HG03097 (cell line): ENCODE data around the gene GLYATL2.

Experiments used
- ATAC-seq: cut with Tn5 transposase; IDR thresholded peaks from one replicate; pipeline ENCODE4 v1.9.1; 2021; ENCODE audit not compliant: unreplicated experiment, low FRiP score

The GLYATL2 gene, protein sequence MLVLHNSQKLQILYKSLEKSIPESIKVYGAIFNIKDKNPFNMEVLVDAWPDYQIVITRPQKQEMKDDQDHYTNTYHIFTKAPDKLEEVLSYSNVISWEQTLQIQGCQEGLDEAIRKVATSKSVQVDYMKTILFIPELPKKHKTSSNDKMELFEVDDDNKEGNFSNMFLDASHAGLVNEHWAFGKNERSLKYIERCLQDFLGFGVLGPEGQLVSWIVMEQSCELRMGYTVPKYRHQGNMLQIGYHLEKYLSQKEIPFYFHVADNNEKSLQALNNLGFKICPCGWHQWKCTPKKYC

DNA sequence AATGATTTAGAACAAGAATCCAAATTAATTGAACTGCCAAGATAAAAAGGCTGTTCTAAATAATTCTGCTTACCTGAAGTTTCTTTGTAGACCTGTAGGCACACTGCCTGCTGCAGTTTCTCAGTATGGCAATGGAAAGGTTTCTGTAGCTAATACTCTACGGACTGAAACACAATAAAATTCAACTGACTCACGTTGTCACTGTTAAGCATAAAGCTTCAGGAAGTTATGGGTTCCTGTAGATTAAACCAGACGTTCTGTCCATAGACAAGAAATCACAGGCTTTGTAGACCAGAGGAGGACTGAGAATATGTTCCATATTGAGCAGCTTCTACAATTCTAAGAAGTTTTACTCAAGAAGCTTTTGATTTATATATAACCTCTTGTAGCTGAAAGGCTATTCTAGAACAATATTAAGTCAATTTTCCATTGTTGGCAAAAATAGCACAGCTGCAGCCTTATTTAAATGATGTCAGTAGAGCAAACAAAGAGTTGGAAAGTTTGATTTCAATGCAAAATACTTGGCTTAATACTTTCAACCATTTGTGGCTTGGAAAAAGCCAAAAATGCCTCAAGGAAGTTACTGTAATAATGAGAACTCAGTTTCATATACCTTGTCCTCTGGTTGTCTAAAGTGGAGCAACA is at the start of gene GLYATL2:
Gene GLYATL2 (minus strand): TSS at position 344 of the 645 bp plus-strand sequence. CDS start 5,092 bp downstream, outside the sequence.
- no peak for ATAC-seq

DNA sequence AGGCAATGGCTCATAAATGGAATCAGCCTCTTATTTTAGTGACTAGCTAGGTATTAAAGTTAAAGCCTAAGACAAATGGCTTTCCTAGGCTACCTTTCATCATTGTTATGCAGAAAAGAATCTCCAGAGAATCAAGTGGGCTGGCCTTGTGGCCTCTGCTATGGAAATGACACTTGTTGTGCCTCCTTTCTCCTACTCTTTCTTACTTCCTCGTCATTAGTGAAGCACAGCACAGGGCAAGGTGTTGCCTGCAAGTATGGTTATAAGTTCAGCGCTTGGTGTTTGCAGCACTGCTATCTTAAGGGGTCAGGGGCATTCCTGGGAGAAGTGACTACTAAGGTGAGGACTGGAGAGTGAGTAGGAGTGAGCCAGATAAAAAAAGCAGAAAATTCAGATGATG is 49.4 kb upstream of the GLYATL2 start:
- ATAC-seq, result no peak

DNA sequence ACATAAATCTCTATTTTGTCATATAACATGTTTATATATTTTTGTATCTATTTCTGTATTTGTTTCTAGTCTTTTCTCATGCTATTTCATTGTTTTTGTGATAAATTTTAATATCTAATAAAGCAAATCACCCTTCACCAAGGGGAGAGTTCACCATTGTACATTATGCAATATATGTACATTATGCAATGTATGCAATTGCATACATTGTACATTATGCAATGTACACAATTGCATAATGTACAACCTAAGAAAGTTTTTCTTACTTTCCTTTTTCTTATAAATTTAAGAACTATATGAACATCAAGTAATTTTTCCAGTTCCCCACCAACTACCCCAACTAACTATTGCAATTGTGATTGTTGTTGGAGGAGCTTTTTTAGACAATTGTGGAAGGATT is 44.1 kb upstream of the GLYATL2 start:
- ATAC-seq, result no peak

DNA sequence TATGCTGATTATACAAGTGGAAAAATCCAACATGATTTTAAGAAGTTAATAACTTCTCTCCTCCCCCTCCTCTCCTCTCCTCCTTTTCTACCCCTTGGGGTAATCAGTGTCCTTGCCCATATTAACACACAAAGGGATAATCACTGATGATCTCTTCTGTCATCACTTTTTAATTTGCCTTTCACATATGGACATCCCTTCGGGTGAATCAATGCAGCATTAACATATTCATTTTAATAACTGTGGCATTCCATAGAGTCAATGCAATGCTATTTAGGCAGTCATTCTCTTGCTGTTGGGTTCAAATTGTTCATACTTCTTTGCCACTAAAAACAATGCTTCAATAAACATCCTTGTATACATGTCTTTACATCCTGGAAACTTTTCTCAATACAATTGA is 42.9 kb upstream of the GLYATL2 start:
- no peak for ATAC-seq

DNA sequence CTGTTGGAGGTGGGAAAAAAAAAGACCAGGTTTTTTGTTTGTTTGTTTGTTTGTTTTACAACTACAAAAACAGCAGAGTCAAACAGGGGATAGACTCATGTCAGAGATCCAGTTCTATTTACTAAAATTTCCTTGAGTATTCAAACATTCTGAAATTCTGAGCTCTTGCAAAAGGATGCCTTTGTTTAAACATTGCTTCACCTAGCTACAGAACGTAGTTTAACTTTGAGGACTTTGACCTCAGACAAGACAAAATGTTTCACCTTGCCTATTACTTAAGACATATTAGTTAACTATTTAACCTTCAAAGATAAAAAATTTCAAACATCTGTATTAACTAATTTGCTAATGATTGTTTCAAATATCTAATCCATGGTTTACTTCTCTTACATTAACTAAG is 36.1 kb upstream of the GLYATL2 start:
- no peak for ATAC-seq

DNA sequence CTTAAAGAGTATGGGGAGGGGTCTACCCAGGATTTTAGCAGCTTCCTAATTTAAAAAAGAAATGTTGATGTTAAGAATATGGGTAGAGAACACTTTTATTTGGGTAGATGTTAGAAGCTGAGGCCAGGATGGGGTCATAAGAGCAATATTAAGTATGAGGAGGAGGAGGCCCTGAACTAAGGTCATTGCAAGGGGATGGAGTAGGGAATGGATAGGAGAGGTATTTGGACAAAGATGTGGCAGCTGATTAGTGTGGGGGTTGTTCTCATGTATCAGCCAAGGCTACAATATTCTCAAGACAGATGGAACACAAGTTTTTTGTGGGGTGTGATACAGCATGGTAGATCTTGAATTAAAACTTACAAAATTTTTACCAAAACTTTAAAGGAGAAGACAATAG is 35.7 kb upstream of the GLYATL2 start:
- ATAC-seq, result no peak

DNA sequence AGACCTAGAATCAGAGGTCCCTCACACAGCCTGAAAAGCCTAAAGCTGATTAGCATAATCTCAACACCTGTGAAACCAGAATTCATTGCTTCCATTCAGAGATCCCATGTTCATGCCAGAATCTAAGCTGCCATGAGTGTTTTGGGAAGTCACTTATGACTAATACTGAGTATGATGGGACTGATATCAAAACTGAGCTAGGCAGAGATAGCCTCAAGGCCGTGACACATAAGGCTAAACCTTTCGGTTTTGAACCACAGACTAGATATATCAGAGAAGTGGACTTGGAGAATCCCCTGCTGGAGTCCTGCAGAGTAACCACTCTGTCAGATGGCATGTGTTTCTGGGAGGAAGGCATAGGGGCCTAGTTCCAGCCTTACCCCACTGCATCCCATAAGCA is 23.1 kb upstream of the GLYATL2 start:
- no peak for ATAC-seq

DNA sequence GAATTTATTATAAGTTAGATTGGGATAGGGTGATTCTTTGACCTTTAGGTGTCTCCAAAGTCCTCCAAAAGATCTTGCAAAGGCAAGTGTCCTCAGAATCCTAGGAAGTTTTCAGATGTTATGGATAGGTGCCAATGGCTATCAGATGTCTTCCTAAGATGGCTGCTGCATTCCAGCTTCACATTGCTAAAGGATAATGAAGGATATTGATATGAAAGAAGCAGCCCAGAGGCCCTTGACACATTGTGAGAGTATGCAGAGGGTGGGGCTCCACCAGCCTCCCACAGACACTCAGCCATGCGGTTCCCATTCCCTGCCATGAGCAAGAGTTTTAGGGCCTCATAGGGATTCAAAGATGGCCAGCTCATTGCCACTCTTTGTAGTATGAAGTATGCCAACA is 22.3 kb upstream of the GLYATL2 start:
- ATAC-seq, result no peak

DNA sequence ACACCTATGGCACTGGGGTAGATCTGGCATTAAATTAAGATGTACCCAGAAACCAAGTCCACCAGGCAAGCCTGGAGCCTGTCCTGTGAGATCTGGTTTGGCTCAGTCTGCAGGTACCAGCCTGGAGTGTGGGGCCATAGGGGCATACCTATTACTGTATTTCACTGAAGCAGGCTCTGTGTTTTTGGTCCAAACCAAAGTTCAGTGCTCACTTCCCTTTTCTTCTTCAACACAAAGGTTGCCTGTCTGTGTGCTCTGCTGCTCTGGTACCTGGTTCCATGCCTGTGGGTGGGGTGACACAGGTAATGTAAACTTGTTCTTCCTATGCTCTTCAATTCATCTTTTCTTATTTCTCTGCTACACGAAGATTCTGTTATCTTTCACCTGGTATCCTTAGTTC is 19.8 kb upstream of the GLYATL2 start:
- ATAC-seq, result no peak

DNA sequence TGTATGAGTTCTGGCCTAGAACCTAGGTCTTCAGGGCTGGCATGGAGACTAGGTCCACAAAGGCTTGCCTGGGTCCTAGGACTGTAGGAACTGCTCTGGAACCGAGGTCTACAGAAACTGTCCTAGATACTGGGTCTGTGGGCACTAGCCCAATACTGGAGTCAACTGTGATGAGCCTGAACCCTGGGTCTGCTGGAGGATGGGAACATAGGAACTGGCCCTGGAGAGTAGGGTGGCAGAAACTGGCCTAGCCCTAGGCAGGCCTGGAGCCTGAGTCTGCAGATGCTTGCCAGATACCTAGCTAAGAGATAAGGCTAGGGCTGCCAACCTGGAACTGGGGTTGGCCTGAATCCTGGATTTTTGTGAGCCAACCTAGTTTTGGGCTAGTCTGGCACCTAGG is 19.2 kb upstream of the GLYATL2 start:
- ATAC-seq, result no peak

DNA sequence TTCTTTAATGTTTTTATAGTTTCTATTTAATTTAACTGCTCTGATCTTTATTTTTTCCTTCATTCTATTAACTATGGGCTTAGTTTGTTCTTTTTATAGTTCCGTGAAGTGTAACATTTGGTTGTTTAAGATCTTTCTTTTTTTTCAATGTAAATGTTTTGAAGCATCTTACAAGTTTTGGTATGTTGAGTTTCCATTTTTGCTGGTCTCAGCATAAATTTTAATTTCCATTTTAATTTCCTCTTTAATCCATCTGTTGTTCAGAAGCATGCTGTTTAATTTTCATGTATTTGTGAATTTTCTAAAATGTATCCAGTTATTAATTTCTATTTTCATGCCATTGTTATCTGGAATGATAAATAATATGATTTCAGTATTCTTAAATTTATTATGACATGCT is 17.0 kb upstream of the GLYATL2 start:
- ATAC-seq, result no peak

DNA sequence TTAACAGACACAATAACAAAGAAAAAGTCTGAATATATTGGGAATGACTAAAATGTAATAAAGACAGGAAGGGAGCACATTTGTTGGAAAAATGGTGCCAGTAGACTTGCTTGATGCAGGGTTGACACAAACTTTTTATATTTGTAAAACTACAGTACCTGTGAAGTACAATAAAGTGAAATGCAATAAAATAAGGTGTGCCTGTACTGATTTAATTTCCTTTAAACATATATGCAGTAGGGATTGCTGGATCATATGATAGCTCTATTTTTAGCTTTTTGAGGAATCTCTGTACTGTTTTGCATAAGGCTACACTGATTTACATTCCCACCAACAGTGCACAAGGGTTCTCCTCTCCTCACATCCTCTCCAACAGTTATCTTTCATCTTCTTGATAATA is 12.3 kb upstream of the GLYATL2 start:
- ATAC-seq, result no peak

DNA sequence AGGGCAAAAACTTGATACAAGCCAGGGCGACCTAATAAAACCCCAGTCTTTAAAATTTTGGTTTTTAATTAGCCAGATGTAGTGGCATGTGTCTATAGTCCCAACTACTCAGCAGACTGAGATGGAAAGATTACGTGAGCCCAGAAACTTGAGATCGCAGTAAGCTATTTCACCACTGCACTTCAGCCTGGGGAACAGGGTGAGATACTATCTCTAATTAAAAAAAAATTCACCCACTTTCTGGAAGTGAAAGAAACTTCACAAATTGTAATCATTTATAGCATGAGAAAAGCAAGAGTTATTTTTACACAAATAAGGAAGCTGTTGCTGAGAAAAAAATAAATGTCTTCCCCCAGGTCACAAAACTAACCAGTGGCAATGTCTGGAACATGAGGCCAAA is 882 bp upstream of the GLYATL2 start:
- ATAC-seq, result no peak

DNA sequence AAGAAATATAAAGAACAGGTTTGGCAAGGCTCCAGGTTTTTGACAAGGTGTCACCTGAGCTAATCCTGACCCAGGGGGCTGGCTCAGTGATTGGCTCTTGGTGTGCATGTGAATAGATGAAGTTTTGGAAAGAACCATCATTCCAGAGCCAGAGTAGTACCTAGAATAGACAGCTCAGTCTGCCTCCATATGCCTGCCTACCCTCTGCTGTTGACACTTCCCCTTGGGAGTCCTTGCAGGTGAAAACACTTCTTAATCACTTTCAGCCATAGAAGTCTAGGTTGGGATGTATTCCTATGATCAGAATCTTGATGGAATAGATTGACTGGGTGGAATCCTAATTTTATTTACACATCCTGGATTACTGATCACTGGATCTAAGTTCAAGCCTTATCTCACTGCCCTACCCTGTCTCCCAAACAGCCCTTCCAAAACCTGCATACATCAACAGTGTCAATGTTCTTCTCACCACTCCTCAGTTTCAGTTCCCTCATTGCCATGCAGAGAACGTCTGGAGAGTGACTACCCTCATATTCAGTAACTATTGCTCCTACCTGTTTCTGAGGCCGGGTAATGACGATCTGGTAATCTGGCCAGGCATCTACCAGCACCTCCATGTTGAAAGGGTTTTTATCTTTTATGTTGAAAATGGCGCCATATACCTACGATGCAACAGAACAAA is 6.7 kb downstream of the GLYATL2 start:
- ATAC-seq, result no peak

DNA sequence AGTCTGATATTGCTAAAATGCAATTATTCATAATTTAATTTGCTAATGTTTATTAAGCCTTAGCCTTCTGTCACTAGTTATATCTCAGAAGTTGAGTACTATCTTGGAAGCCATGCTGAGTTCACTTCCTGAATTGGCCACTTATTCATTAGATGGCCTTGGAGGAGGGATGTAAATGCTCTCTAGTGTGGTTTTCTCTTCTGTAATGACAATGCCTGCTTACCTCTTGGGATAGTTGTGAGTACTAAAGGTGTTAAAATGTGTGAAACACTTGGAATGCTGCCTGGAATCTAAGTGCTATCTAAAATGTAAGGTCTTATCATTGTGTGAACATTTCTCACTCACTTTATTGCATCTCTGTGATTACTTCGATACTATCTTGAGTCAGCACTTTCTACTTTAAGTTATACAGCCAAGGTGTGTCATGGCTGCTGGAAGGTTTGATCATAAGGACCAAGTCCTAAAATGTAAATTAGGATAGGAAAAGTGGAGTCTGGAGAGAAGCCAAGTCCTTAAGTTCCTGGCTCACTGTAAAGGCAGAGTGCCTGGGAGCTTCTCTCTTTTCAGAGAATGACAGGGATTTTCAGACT is 12.4 kb downstream of the GLYATL2 start:
- ATAC-seq, result no peak

DNA sequence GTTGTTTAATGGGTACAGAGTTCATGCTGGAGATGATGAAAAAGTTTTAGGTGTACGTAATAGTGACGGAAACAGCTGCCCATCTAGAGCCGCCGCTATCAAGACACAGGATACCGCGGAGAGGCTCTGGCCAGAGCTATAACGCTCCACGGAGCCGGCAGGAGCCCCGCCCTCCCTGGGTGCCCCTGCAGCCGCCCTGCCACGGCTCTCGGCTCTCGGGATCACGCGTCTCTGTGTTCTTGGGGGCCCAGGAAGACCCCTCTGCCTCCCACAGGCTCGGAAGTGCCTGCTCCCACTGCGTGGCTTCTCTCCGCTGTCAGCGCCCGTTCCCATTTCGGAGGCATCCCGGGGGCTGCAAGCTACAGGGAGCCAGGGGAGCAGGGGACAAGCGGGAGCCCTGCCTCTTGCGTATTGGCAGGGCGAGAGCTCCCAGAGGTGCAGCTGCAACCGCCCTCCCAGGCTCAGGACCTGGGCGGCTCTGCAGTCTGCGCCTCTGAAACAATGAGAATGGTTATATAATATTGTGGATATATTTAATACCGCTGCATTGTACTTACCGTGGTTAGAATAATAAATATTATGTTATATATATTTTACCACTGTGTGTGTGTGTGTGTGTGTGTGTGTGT is 13.7 kb downstream of the GLYATL2 start:
- ATAC-seq, result no peak

DNA sequence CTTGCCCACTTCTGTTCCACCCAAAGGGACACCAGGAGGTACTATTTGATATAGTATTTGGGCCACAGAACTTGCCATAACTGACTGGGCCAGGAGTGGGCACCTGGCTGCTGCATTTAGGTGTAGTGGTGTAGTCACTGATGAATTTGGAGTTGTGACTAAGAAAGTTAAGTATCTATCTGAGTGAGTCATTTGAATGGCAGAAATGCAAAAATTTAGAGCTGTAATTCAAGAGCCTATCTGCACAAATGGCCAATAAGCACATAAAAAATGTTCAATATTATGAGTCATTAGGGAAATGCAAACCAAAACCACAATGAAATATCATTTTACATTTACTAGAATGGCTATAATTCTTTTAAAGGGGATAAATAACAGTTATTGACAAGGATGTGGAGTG is 14.7 kb downstream of the GLYATL2 start:
- no peak for ATAC-seq

DNA sequence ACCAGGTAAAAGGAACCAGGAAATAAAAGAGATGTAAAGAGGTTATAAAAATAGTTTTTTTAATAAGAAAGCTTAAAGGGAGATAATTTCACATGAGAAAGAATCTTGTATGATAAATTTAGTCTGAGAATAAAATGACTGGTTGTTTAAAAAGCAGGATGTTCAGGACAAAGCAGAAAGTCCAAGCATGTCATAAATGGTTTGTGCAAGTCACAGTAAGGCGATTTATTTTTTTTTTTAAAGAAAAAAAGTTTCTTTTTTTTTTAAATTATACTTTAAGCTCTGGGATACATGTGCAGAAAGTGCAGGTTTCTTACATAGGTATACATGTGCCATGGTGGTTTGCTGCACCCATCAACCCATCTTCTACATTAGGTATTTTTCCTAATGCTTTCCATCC is 30.8 kb downstream of the GLYATL2 start:
- no peak for ATAC-seq

DNA sequence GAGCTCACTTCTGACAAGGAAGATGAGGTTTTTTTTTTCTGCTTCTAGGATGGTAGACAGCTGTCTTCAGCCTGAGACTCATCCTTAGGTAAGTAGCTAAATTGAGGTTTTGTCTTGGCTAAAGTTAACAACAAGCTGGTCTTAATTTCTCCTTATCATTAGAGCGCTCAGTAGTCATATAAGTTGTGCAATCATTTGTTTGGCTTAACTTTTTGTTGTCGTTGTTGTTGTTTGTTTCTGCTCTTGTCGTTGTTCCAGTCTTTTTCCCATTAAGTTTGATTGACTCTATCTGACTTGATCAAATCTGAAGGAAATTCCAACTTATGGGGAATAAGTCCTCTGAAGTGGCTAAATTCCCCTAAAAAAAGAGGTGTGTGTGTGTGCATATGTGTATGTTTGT is 33.0 kb downstream of the GLYATL2 start:
- ATAC-seq, result no peak

DNA sequence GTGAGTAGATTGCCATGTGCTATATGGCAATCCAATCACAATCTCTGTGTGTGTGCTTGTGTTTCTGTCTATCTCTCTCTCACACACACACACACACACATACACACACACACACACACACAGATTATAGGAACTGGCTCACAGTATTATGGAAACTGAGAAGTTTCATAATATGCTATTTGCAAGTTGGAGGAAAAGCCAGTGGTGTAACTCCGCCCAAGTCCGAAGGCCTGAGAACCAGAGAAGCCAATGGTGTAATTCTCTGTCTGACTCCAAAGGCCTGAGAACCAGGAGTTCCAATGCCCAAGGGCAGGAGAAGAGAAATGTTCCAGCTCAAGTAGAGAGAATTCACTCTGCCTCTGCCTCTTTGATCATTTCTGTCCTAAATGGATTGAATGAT is 37.2 kb downstream of the GLYATL2 start:
- ATAC-seq, result no peak

DNA sequence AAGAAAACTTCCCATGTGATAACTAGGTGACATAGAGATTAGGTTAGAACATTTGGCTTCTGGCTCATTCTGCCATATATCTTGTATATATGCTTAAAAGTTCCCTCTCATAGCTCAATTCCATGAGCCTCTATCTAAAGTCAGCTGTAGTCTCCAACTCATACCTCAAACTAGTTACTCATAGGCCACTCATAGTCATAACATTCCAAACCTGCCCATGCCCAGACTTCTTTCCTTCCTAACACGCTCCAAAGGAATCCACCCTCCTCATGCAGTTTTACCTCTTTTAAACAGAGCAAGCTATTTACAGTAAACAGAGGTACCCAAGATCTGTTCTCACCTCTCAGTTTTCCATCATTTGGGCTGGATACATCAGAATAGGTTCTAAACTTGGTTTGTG is 39.4 kb downstream of the GLYATL2 start:
- ATAC-seq, result no peak
